K562 (cell line): Measurements from ENCODE around the gene ACSBG1. TPM values are rescaled to one million over a fixed set of nuclear protein-coding genes. Genes with fewer than 3 reads are reported as not detected.

Source experiments
- ATAC-seq: fragments of 200-7000 bp; cut with Tn5 transposase; 3 replicates; pipeline ENCODE4 v1.9.1; 2020; ENCODE audit warnings: moderate library complexity
- BruUV-seq: library from RNA; stranded (reverse); fragments of 400-500 nt; replicated peaks from 2 replicates; lab custom pipeline; 2021; lab: Mats Ljungman, UMichigan
- CTCF ChIA-PET: fragments of 300-600 bp; formaldehyde crosslinking; extraction: SDS; loops from one replicate; lab custom pipeline; 2021; ENCODE audit warnings: low intra/inter-chr PET ratio; lab: Yijun Ruan, JAX
- POLR2A ChIA-PET: fragments of 300-600, 350-650 bp; sonication (Branson Sonifier 250); formaldehyde crosslinking; extraction: SDS; loops from one replicate; lab custom pipeline; 2021; ENCODE audit warnings: antibody characterized with exemption, inconsistent platforms; lab: Yijun Ruan, JAX
- DNase-seq, 4 experiments: peaks; one replicate each; pipeline versions ENCODE4 v3.0.0 to v3.0.0-alpha.2; 2011 to 2018; ENCODE audit warnings: low spot score in 3 of 4, mixed read lengths in 3 of 4; ENCODE audit errors: extremely low read depth in 1 of 4
- FAIRE-seq: peaks from 2 replicates; lab custom pipeline; 2011; peaks lifted over from hg19 to GRCh38; lab: Jason Lieb, UNC
- H2AFZ ChIP-seq: 2 replicates; pipeline ENCODE4 v1.6.0; 2011; ENCODE audit warnings: low read depth, low read length, control low read depth, inconsistent platforms
- H3K27ac ChIP-seq: fragments of 200-600 bp; 3 replicates; pipeline ENCODE4 v1.8.0; 2011; ENCODE audit warnings: low read depth, mild to moderate bottlenecking, control low read depth, inconsistent platforms, low read length, moderate library complexity, mixed read lengths; ENCODE audit errors: extremely low read depth
- H3K27me3 ChIP-seq, 2 experiments: fragments of 300-600 bp in 1 of 2; 2 replicates in 1 of 2; 3 replicates in 1 of 2; pipeline versions ENCODE4 v1.6.0 to v1.8.0; 2011; ENCODE audit warnings: inconsistent platforms in 2 of 2, low read length in 2 of 2, mild to moderate bottlenecking in 1 of 2, mixed read lengths in 1 of 2, moderate library complexity in 1 of 2; ENCODE audit not compliant: control insufficient read depth in 2 of 2, insufficient read depth in 2 of 2
- H3K36me3 ChIP-seq: fragments of 300-600 bp; 3 replicates; pipeline ENCODE4 v1.8.0; 2011; ENCODE audit warnings: mild to moderate bottlenecking, low read length, inconsistent platforms; ENCODE audit not compliant: control insufficient read depth, insufficient read depth
- H3K4me1 ChIP-seq, 2 experiments: fragments of 200-600 bp in 1 of 2; replicated peaks in 1 of 2; 2 replicates in 1 of 2; 3 replicates in 1 of 2; pipeline versions ENCODE4 v1.5.1 to v1.8.0; 2011; ENCODE audit warnings: inconsistent platforms in 2 of 2, low read length in 2 of 2, mild to moderate bottlenecking in 1 of 2, mixed read lengths in 1 of 2, moderate library complexity in 1 of 2; ENCODE audit not compliant: control insufficient read depth in 2 of 2, insufficient read depth in 2 of 2
- H3K4me2 ChIP-seq: 2 replicates; pipeline ENCODE4 v1.6.1; 2011; ENCODE audit warnings: low read length, control low read depth, inconsistent platforms, mixed read lengths; ENCODE audit not compliant: insufficient read depth
- H3K4me3 ChIP-seq: fragments of 200-600 bp; sonication (generic), shearing (Covaris generic); 2 replicates; pipeline ENCODE4 v1.5.1; 2016; ENCODE audit warnings: control low read depth, inconsistent platforms
- H3K79me2 ChIP-seq: fragments of 200-600 bp; 3 replicates; pipeline ENCODE4 v1.8.0; 2011; ENCODE audit warnings: low read length, inconsistent platforms; ENCODE audit not compliant: control insufficient read depth, insufficient read depth
- H3K9ac ChIP-seq, 2 experiments: 2 replicates each; pipeline versions ENCODE4 v1.6.0 to v1.6.1; 2011; ENCODE audit warnings: low read depth in 2 of 2, low read length in 2 of 2, control low read depth in 1 of 2, inconsistent platforms in 1 of 2, mild to moderate bottlenecking in 1 of 2, mixed read lengths in 1 of 2; ENCODE audit not compliant: insufficient read depth in 1 of 2
- H3K9me1 ChIP-seq: one replicate; pipeline ENCODE4 v1.6.0; 2011; ENCODE audit warnings: inconsistent platforms, mild to moderate bottlenecking, low read length, moderate library complexity; ENCODE audit not compliant: control insufficient read depth, insufficient read depth
- H3K9me3 ChIP-seq: replicated peaks from 2 replicates; pipeline ENCODE4 v1.5.1; 2011; ENCODE audit warnings: low read depth, low read length, inconsistent platforms; ENCODE audit not compliant: control insufficient read depth, insufficient read depth
- H4K20me1 ChIP-seq: replicated peaks from 2 replicates; pipeline ENCODE4 v1.6.1; 2011; ENCODE audit warnings: low read length, inconsistent platforms, mixed read lengths; ENCODE audit not compliant: control insufficient read depth, insufficient read depth
- BRD9 ChIP-seq: fragments of 450-650 bp; IDR thresholded peaks from 2 replicates; pipeline ENCODE4 v1.6.1; 2018; ENCODE audit warnings: low read depth; ENCODE audit not compliant: partially characterized antibody
- CEBPB ChIP-seq: fragments of 450-650 bp; IDR thresholded peaks from 2 replicates; pipeline ENCODE4 v1.6.1; 2016; ENCODE audit warnings: missing genetic modification characterization, missing compliant biosample characterization
- CEBPG ChIP-seq, 3 experiments: fragments of 200-800 bp in 1 of 3; sonication (Bioruptor generic) in 1 of 3; sonication (generic) in 1 of 3; formaldehyde crosslinking in 1 of 3; IDR thresholded peaks in 2 of 3; conservative IDR thresholded peaks in 1 of 3; 2 replicates each; pipeline versions ENCODE4 v1.6.1 to v1.8.0; 2016 to 2022; ENCODE audit warnings: missing compliant biosample characterization in 2 of 3, missing genetic modification characterization in 2 of 3, mild to moderate bottlenecking in 1 of 3, missing genetic modification reagents in 1 of 3
- CHD1 ChIP-seq: fragments of 200-600 bp; sonication (generic); IDR thresholded peaks from one replicate; pipeline ENCODE4 v1.6.1; 2012; ENCODE audit warnings: mild to moderate bottlenecking, moderate library complexity, low read length, inconsistent platforms
- DPF2 ChIP-seq: fragments of 450-650 bp; IDR thresholded peaks from 2 replicates; pipeline ENCODE4 v1.6.1; 2016
- MBD2 ChIP-seq: sonication (generic); IDR thresholded peaks from 2 replicates; pipeline ENCODE4 v1.6.1; 2016; ENCODE audit warnings: low read depth, borderline replicate concordance
- MIER1 ChIP-seq: fragments of 450-650 bp; IDR thresholded peaks from 2 replicates; pipeline ENCODE4 v1.6.1; 2016; ENCODE audit warnings: antibody characterized with exemption, mild to moderate bottlenecking, low read depth
- NEUROD1 ChIP-seq: fragments of 150-350 bp; IDR thresholded peaks from 2 replicates; pipeline ENCODE4 v1.6.1; 2014; ENCODE audit warnings: borderline replicate concordance, low read length, low read depth; ENCODE audit not compliant: partially characterized antibody
- PHF8 ChIP-seq: fragments of 200-600 bp; sonication (generic); IDR thresholded peaks from 2 replicates; pipeline ENCODE4 v1.6.1; 2012; ENCODE audit warnings: mixed run types, mild to moderate bottlenecking, inconsistent platforms, low read length, moderate library complexity, borderline replicate concordance
- POLR2H ChIP-seq: IDR thresholded peaks from 2 replicates; pipeline ENCODE4 v1.6.1; 2016; ENCODE audit warnings: missing genetic modification characterization, low read depth, mild to moderate bottlenecking, control low read depth, missing compliant biosample characterization, moderate library complexity
- RBBP5 ChIP-seq: fragments of 200-600 bp; sonication (generic); IDR thresholded peaks from 2 replicates; pipeline ENCODE4 v1.6.1; 2012; ENCODE audit warnings: borderline replicate concordance, mild to moderate bottlenecking, low read length, control low read depth, inconsistent platforms; ENCODE audit not compliant: insufficient read depth, poor library complexity, severe bottlenecking
- TRIM28 ChIP-seq: fragments of 450-650 bp; IDR thresholded peaks from 2 replicates; pipeline ENCODE4 v1.6.1; 2017
- ZNF174 ChIP-seq: fragments of 250-450 bp; sonication (Bioruptor Pico); IDR thresholded peaks from 2 replicates; pipeline ENCODE4 v1.4.0; 2020; ENCODE audit warnings: mild to moderate bottlenecking
- ZNF449 ChIP-seq: fragments of 250-450 bp; sonication (Bioruptor Pico); IDR thresholded peaks from 2 replicates; pipeline ENCODE4 v1.8.0; 2022; ENCODE audit warnings: moderate library complexity, mild to moderate bottlenecking, inconsistent platforms
- WGBS: fragments of 100-300 bp; shearing (Covaris generic); methylation state at CpG from one replicate; pipeline ENCODE4 v1.1.6; 2016; ENCODE audit warnings: low coverage, mixed read lengths; ENCODE audit not compliant: insufficient coverage; ENCODE audit errors: missing lambda C conversion rate; 5-methylcytosine and 5-hydroxymethylcytosine counted together
- in situ Hi-C: fragments of 300-500 bp; cut with MboI; formaldehyde crosslinking; loops from 4 replicates; pipeline ENCODE4 v1.15.0; 2018; ENCODE audit warnings: inconsistent platforms, mixed read lengths
- intact Hi-C: fragments of 100-400 bp; cut with micrococcal nuclease; formaldehyde crosslinking; loops from 2 replicates; pipeline ENCODE4 v1.14.2; 2022
- polyA plus RNA-seq, 8 experiments: library from polyadenylated mRNA; depleted of rRNA in 4 of 8; stranded (reverse) in 5 of 8; unstranded in 3 of 8; fragments of >200 nt; fragmentation: Nextera tagmentation in 2 of 8; fragmentation: Illumina TruSeq in 1 of 8; extraction: Ambion mirVana in 2 of 8; extraction: Trizol in 1 of 8; gene quantifications; 2 replicates each; pipeline versions ENCODE4 v1.2.1 to v1.2.3, GENCODE V29; 2011 to 2014; ENCODE audit warnings: inconsistent platforms in 1 of 8, missing spikeins in 1 of 8
- total RNA-seq, 7 experiments: library from RNA; depleted of rRNA in 6 of 7; stranded (reverse); fragments of >200 nt in 6 of 7; fragmentation: Illumina TruSeq in 2 of 7; extraction: Trizol in 2 of 7; gene quantifications; 2 replicates each; pipeline versions ENCODE4 v1.2.1 to v1.2.3, GENCODE V29; 2011 to 2021; ENCODE audit warnings: low replicate concordance in 1 of 7
- TF ChIP-seq, protein P1 (sequence below): fragments of 200-400 bp; formaldehyde crosslinking; IDR thresholded peaks from 2 replicates; pipeline ENCODE4 v1.6.1; 2017; ENCODE audit warnings: mild to moderate bottlenecking, low read depth, low read length, moderate library complexity

Gene ACSBG1
- total and polyA plus RNA-seq, 9 of the 15 experiments (the other 6 are each of a cell fraction or from before 2014, with no cell fraction given): 0.36 to 6.4 (median 2.5) TPM

- Histone ChIP-seq H2AFZ (peak overlapping the region; percentile 83), H3K4me2 (peak overlapping the region; percentile 79), H3K36me3 (peaks cover 10% of the 10 kb centered on the region; the same call in 1 of the 3 replicates), H3K9me3 (no peaks in the 10 kb centered on the region), H3K9me1 (no peaks in the 10 kb centered on the region), H3K9ac (peak overlapping the region; percentile 60 to 69), H3K4me3 (peak overlapping the region; percentile 83), H4K20me1 (peaks cover 2% of the 10 kb centered on the region), H3K27me3 (no peaks in the 10 kb centered on the region), H3K4me1 (peaks cover 20 to 23% of the 10 kb centered on the region in 2 experiments; a peak in 4 of 5 replicates), H3K79me2 (peaks cover 36% of the 10 kb centered on the region), H3K27ac (peak overlapping the region; percentile 70)
- FAIRE-seq: peak; percentile 40
- BruUV-seq: TSS peak; percentile 85
- CTCF ChIA-PET: no interaction called here
- 3% methylated on average over 13 of the region's 14 CpGs for WGBS
- DNase-seq: no peak
- in situ Hi-C loops: no loop called here
- intact Hi-C loops: no loop called here
- peak; percentile 24 for ATAC-seq
- POLR2A ChIA-PET: interaction anchor here (0.7 to 1.6 kb wide), 11 partner anchors 8 to 701 kb away, joined by 3 to 7 read pairs (median 3); partner anchors contain the start of gene CIB2
- TF ChIP-seq MIER1 (peak; percentile 27; the same call in 1 of the 2 replicates), TRIM28 (0 out of 2 replicates have a peak, but pooled peaks have one; percentile 42), CHD1 (peak; percentile 37), PHF8 (0 out of 2 replicates have a peak, but pooled peaks have one; percentile 42), ZNF174 (no peak), MBD2 (no peak), POLR2H (no peak; the same call in 1 of the 2 replicates), RBBP5 (peak; percentile 14), CEBPG (CRISPR knock-in tag; IDR thresholded peaks at IDR 0.05) (no peak), CEBPG (tag; conservative IDR thresholded peaks at IDR 0.05 in 1 of 2, IDR thresholded peaks at IDR 0.05 in 1 of 2) (peak in 1 of 2 experiments; percentile 22; a peak in 1 of 4 replicates), CEBPB (tag) (peak; percentile 71), ZNF449 (CRISPR knock-in tag) (no peak), NEUROD1 (no peak), DPF2 (peak; percentile 54), BRD9 (peak; percentile 51)
- TF ChIP-seq, protein P1, sequence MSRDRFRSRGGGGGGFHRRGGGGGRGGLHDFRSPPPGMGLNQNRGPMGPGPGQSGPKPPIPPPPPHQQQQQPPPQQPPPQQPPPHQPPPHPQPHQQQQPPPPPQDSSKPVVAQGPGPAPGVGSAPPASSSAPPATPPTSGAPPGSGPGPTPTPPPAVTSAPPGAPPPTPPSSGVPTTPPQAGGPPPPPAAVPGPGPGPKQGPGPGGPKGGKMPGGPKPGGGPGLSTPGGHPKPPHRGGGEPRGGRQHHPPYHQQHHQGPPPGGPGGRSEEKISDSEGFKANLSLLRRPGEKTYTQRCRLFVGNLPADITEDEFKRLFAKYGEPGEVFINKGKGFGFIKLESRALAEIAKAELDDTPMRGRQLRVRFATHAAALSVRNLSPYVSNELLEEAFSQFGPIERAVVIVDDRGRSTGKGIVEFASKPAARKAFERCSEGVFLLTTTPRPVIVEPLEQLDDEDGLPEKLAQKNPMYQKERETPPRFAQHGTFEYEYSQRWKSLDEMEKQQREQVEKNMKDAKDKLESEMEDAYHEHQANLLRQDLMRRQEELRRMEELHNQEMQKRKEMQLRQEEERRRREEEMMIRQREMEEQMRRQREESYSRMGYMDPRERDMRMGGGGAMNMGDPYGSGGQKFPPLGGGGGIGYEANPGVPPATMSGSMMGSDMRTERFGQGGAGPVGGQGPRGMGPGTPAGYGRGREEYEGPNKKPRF: no peak
Observed at GRCh38 chr15:78148392-78149067, 85.8 kb downstream of the ACSBG1 start.
